ENCODE results near the gene CACFD1. TPM values are rescaled to one million over a fixed set of nuclear protein-coding genes. Genes with fewer than 3 reads are reported as not detected.

Gene CACFD1
- total RNA-seq, 2 donors from 2014 or later: 15.8 to 19.5 TPM

DNA sequence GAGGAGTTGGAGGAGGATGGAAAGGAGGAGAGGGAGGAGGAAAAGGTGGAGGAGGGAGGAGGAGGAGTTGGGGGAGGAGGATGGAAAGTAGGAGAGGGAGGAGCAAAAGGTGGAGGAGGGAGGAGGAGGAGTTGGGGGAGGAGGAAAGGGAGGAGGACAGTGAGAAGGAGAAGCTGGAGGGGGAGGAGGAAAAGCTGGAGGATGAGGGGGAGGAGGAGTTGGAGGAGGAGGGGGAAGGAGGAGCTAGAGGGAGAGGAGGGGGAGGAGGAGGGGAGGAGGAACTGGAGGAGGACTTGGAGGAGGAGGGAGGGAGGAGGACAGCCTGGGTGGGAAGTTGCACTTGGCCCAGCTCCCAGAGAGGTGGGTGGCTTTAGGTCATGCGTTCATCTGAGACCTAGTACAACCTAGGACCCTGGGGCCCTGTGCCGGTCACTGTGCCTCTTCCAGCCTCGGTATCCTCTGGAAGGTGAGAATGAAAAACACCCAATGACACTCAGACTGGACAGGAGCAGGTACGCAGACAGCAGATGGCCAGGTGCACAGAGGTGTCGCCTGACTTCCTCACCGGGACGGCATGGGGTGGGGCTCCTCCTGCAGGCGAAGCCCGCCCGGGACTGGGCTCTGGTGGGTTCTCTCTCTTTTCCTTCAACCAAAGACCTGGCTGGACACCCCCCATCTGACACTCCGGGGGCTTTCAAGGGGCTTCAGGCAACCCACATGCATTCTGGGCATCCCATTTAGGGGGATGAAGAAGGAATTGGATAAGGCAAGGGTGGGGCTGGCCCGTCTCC, 31.3 kb downstream of the CACFD1 start:
- DNase-seq (ENCODE audit: low spot score): no peak
- ATAC-seq (ENCODE audit: insufficient number of reproducible peaks, low FRiP score, low read depth): no peak
- Histone ChIP-seq H3K27ac (no peak overlapping the region), H3K27me3 (replicated peaks; ENCODE audit: insufficient read depth) (no peaks in the 10 kb centered on the region), H3K36me3 (no peaks in the 10 kb centered on the region), H3K4me1 (ENCODE audit: control insufficient read depth in 1 of 2, low read depth in 2 of 2) (peaks cover 4 to 21% of the 10 kb centered on the region in 2 donors), H3K4me3 (no peak overlapping the region), H3K9me3 (no peaks in the 10 kb centered on the region)
- TF ChIP-seq CTCF (IDR thresholded peaks at IDR 0.05): no peak

GRCh38 chr9:133491656-133491925, 31.8 kb downstream of the CACFD1 start:
- no peak for DNase-seq (ENCODE audit: low spot score)
- no peak for ATAC-seq (ENCODE audit: insufficient number of reproducible peaks, low FRiP score, low read depth)
- Histone ChIP-seq H3K4me3 (no peak overlapping the region), H3K27me3 (replicated peaks; ENCODE audit: insufficient read depth) (no peaks in the 10 kb centered on the region), H3K27ac (peak overlapping the region in 1 of 2 donors; percentile 53), H3K36me3 (no peaks in the 10 kb centered on the region), H3K9me3 (no peaks in the 10 kb centered on the region), H3K4me1 (ENCODE audit: control insufficient read depth in 1 of 2, low read depth in 2 of 2) (peaks cover 4 to 21% of the 10 kb centered on the region in 2 donors)
- no peak for TF ChIP-seq CTCF (IDR thresholded peaks at IDR 0.05)

- no peak for TF ChIP-seq CTCF (IDR thresholded peaks at IDR 0.05)
- no peak for DNase-seq (ENCODE audit: low spot score)
- Histone ChIP-seq H3K4me3 (no peak overlapping the region), H3K4me1 (ENCODE audit: control insufficient read depth in 1 of 2, low read depth in 2 of 2) (peaks cover 4 to 21% of the 10 kb centered on the region in 2 donors), H3K27me3 (replicated peaks; ENCODE audit: insufficient read depth) (no peaks in the 10 kb centered on the region), H3K27ac (peak overlapping the region; percentile 23 to 53), H3K36me3 (no peaks in the 10 kb centered on the region), H3K9me3 (no peaks in the 10 kb centered on the region)
- ATAC-seq (ENCODE audit: insufficient number of reproducible peaks, low FRiP score, low read depth): no peak
Measured at GRCh38 chr9:133492061-133493021, 32.6 kb downstream of the CACFD1 start.

GRCh38 chr9:133493428-133493827, 33.6 kb downstream of the CACFD1 start:
- no peak for TF ChIP-seq CTCF (IDR thresholded peaks at IDR 0.05)
- DNase-seq (ENCODE audit: low spot score) (no peak), ATAC-seq (ENCODE audit: insufficient number of reproducible peaks, low FRiP score, low read depth) (no peak)
- Histone ChIP-seq H3K27me3 (replicated peaks; ENCODE audit: insufficient read depth) (no peaks in the 10 kb centered on the region), H3K9me3 (no peaks in the 10 kb centered on the region), H3K4me3 (no peak overlapping the region), H3K36me3 (no peaks in the 10 kb centered on the region), H3K27ac (no peak overlapping the region), H3K4me1 (ENCODE audit: control insufficient read depth in 1 of 2, low read depth in 2 of 2) (peaks cover 4 to 21% of the 10 kb centered on the region in 2 donors)

DNA sequence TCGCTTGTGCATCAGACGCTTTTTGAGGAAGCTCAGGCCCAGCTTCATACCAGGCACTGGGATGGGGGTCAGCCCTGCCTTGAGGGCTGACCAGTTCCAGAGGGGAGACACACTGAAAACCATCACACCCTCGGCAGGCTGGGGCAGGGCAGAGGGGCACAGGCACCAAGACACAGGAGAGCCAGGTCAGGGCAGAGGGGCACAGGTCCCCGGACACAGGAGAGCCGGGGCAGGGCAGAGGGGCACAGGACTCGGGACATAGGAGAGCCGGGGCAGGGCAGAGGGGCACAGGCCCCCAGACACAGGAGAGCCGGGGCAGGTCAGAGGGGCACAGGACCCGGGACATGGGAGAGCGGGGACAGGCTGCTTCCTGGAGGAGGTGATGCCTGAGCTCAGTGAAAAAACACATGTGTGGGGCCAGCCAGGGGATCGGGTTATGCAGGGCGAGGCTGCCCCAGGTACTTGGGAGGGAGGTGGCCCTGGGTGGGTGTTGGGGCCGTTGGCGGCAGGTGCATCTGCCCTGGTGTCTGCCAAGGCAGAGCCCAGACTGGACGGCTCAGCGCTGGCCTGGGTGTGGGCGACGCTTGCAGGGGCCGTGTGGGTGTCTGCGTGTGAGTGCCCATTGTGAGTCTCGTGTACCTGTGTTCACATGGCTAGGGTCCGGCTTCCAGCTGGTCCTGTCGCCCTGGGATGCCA, 34.2 kb downstream of the CACFD1 start:
- no peak overlapping the region for H3K4me3 ChIP-seq
- TF ChIP-seq CTCF (IDR thresholded peaks at IDR 0.05): no peak
- DNase-seq (ENCODE audit: low spot score): no peak
- no peak for ATAC-seq (ENCODE audit: insufficient number of reproducible peaks, low FRiP score, low read depth)
- no peak overlapping the region for H3K27ac ChIP-seq
- no peaks in the 10 kb centered on the region for H3K27me3 ChIP-seq (replicated peaks; ENCODE audit: insufficient read depth)
- no peaks in the 10 kb centered on the region for H3K36me3 ChIP-seq
- no peaks in the 10 kb centered on the region for H3K9me3 ChIP-seq
- H3K4me1 ChIP-seq (ENCODE audit: control insufficient read depth in 1 of 2, low read depth in 2 of 2): peaks cover 4 to 21% of the 10 kb centered on the region in 2 donors

Measured in thoracic aorta (tissue), 2 donors.